AG09309 (cell line): ENCODE results near the gene SOWAHC.

Experiments
- DNase-seq: peaks from one replicate; pipeline ENCODE4 v3.0.0-alpha.2; 2010; ENCODE audit warnings: low read depth
- H3K4me3 ChIP-seq: 2 replicates; pipeline ENCODE4 v1.5.1; 2011; ENCODE audit warnings: mild to moderate bottlenecking, low read depth, low read length, moderate library complexity; ENCODE audit not compliant: control insufficient read depth
- TF ChIP-seq, protein P1 (sequence below): IDR thresholded peaks from 2 replicates; pipeline ENCODE4 v1.5.1; 2011; ENCODE audit warnings: mild to moderate bottlenecking, low read depth, low read length, inconsistent platforms; ENCODE audit not compliant: insufficient read depth, control insufficient read depth; ENCODE audit errors: missing control alignments

Gene SOWAHC

GRCh38 chr2:109659396-109660045 lies 45.4 kb downstream of the SOWAHC start:
- TF ChIP-seq, protein P1, sequence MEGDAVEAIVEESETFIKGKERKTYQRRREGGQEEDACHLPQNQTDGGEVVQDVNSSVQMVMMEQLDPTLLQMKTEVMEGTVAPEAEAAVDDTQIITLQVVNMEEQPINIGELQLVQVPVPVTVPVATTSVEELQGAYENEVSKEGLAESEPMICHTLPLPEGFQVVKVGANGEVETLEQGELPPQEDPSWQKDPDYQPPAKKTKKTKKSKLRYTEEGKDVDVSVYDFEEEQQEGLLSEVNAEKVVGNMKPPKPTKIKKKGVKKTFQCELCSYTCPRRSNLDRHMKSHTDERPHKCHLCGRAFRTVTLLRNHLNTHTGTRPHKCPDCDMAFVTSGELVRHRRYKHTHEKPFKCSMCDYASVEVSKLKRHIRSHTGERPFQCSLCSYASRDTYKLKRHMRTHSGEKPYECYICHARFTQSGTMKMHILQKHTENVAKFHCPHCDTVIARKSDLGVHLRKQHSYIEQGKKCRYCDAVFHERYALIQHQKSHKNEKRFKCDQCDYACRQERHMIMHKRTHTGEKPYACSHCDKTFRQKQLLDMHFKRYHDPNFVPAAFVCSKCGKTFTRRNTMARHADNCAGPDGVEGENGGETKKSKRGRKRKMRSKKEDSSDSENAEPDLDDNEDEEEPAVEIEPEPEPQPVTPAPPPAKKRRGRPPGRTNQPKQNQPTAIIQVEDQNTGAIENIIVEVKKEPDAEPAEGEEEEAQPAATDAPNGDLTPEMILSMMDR, result no peak
- no peak overlapping the region for H3K4me3 ChIP-seq
- no peak for DNase-seq

DNA sequence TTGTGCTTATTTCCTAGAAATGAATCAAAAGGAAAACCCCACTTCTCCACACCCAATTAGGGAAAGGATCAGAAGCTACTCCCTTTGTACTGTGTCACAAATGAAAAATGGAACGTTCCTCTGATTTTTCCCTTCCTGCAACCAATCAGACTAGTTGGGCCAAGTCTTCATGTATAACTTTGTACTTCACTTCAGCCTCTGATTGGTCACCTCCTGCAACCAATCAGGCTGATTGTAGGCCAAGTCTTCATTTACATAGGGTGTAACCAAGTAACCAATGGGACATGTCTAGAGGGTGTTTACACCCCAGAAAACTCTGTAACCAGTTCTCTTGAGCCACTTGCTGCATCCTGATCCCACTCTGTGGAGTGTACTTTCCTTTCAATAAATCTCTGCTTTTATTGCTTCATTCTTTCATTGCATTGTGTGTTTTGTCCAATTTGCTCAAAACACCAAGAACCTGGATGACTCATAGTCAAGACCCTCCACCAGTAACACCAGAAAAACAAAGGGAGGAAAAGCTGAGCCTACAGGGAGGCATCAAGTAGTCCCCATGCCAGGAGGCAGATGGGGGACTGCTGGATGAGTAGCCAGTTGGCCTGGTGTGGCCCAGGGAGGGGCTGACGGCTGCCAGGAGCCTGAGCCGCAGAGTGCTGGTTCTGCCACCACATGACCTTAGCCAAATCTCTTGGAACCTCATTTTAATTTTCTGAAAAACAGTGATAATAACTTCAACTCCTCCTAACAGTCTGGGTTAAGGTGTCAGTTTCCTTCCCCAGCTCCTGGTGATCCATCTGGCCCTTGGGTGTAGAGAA lies 46.1 kb downstream of the SOWAHC start:
- H3K4me3 ChIP-seq, result no peak overlapping the region
- TF ChIP-seq, protein P1, result no peak
- DNase-seq, result no peak

GRCh38 chr2:109662889-109663288 lies 48.7 kb downstream of the SOWAHC start:
- DNase-seq, result no peak
- no peak overlapping the region for H3K4me3 ChIP-seq
- TF ChIP-seq, protein P1, result peak; percentile 3

GRCh38 chr2:109663721-109664120 lies 49.6 kb downstream of the SOWAHC start:
- TF ChIP-seq, protein P1, result no peak
- no peak overlapping the region for H3K4me3 ChIP-seq
- peak; percentile 51 for DNase-seq

DNA sequence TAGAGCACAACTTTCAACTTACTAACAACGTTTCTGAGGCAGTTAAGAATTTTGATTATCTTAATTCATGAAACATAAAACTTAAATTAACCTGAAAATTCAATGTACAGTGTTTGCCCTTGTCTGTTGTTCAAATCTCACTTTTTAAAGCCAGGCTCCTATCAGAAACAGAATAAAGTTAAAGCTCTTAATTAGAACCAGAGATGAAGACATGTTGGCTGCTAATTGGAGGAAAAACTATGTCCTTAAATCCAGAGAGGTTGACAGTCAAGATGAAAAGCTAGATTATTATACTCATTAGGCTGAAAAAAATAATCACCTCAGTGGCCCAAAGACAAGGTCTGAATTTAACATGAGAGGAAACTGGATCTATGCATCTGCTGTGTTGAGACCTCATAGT lies 52.3 kb downstream of the SOWAHC start:
- H3K4me3 ChIP-seq, result no peak overlapping the region
- TF ChIP-seq, protein P1, result no peak
- no peak for DNase-seq
